Uterus (tissue), 4 donors: ENCODE results near the gene LASP1. TPM values are rescaled to one million over a fixed set of nuclear protein-coding genes. Genes with fewer than 3 reads are reported as not detected.

ENCODE experiments used
- DNase-seq, 2 donors: peaks; one replicate each; pipeline ENCODE4 v3.0.0-alpha.2; 2019 to 2020
- H3K27ac ChIP-seq, 2 donors: fragments of 200-600 bp; sonication (generic); 1 replicate in 1 of 2; 2 replicates in 1 of 2; pipeline ENCODE4 v1.5.1; 2016 to 2018
- H3K27me3 ChIP-seq, 2 donors: fragments of 200-600 bp; sonication (generic); one replicate each; pipeline ENCODE4 v1.5.1; 2018 to 2019; ENCODE audit warnings: control low read depth in 1 of 2
- H3K36me3 ChIP-seq, 2 donors: fragments of 200-600 bp; sonication (generic); one replicate each; pipeline ENCODE4 v1.5.1; 2019; ENCODE audit warnings: control low read depth in 1 of 2
- H3K4me1 ChIP-seq, 2 donors: fragments of 200-600 bp; sonication (generic); one replicate each; pipeline ENCODE4 v1.5.1; 2018 to 2019; ENCODE audit warnings: control low read depth in 1 of 2
- H3K4me3 ChIP-seq, 2 donors: fragments of 200-600 bp; sonication (generic); 1 replicate in 1 of 2; 2 replicates in 1 of 2; pipeline ENCODE4 v1.5.1; 2018 to 2019; ENCODE audit warnings: mild to moderate bottlenecking in 1 of 2
- H3K9me3 ChIP-seq, 2 donors: fragments of 200-600 bp; sonication (generic); one replicate each; pipeline ENCODE4 v1.5.1; 2019; ENCODE audit warnings: control low read depth in 1 of 2
- CTCF ChIP-seq, 4 experiments: fragments of 200-600 bp in 2 of 4; fragments of 450-650 bp in 2 of 4; sonication (generic) in 2 of 4; IDR thresholded peaks; one replicate each; pipeline ENCODE4 v1.5.1; 2016 to 2019; ENCODE audit warnings: antibody characterized with exemption in 4 of 4, mild to moderate bottlenecking in 2 of 4, moderate library complexity in 1 of 4
- POLR2A ChIP-seq, 2 donors: fragments of 450-650 bp; IDR thresholded peaks; one replicate each; pipeline ENCODE4 v1.6.1; 2016; ENCODE audit warnings: antibody characterized with exemption in 2 of 2, mild to moderate bottlenecking in 1 of 2, moderate library complexity in 1 of 2
- intact Hi-C: fragments of 100-400 bp; cut with DNase I; formaldehyde crosslinking; loops from one replicate; pipeline ENCODE4 v1.15.1; 2023; ENCODE audit warnings: low total_unique reads
- total RNA-seq, 4 donors: library from RNA; depleted of rRNA in 3 of 4; stranded (reverse); fragments of >200 nt in 3 of 4; gene quantifications; one replicate each; pipeline versions ENCODE4 v1.1.0 to v1.2.4, GENCODE V29; 2014 to 2023
- donor health status: DM: yes; HTN: yes; CAD: no.

LASP1 gene
- total RNA-seq, 4 donors from 2014 or later: 21.2 to 119 (median 58.2) TPM

GRCh38 chr17:38898812-38899348 is 29.0 kb downstream of the LASP1 start:
- peaks cover 8 to 41% of the 10 kb centered on the region in 2 donors for H3K4me1 ChIP-seq
- H3K4me3 ChIP-seq: no peak overlapping the region
- no peak for TF ChIP-seq POLR2A (IDR thresholded peaks at IDR 0.05)
- TF ChIP-seq CTCF (IDR thresholded peaks at IDR 0.05): no peak
- DNase-seq: no peak
- H3K27me3 ChIP-seq: no peaks in the 10 kb centered on the region
- H3K36me3 ChIP-seq: no peaks in the 10 kb centered on the region
- intact Hi-C loops: no loop called here
- H3K9me3 ChIP-seq: no peaks in the 10 kb centered on the region
- peak overlapping the region; percentile 56 to 61 for H3K27ac ChIP-seq

- intact Hi-C loops: no loop called here
- TF ChIP-seq POLR2A (IDR thresholded peaks at IDR 0.05) (no peak), CTCF (IDR thresholded peaks at IDR 0.05) (no peak)
- Histone ChIP-seq H3K9me3 (no peaks in the 10 kb centered on the region), H3K4me1 (peaks cover 8 to 40% of the 10 kb centered on the region in 2 donors), H3K36me3 (no peaks in the 10 kb centered on the region), H3K4me3 (no peak overlapping the region), H3K27me3 (no peaks in the 10 kb centered on the region), H3K27ac (peak overlapping the region; percentile 56 to 61)
- DNase-seq: no peak
Observed at GRCh38 chr17:38899421-38899820, 29.6 kb downstream of the LASP1 start.

GRCh38 chr17:38900978-38901656 is 31.3 kb downstream of the LASP1 start:
- Histone ChIP-seq H3K36me3 (no peaks in the 10 kb centered on the region), H3K4me3 (no peak overlapping the region), H3K27ac (peak overlapping the region; percentile 50 to 69), H3K27me3 (no peaks in the 10 kb centered on the region), H3K4me1 (peaks cover 8 to 40% of the 10 kb centered on the region in 2 donors), H3K9me3 (no peaks in the 10 kb centered on the region)
- intact Hi-C loops: no loop called here
- no peak for TF ChIP-seq CTCF (IDR thresholded peaks at IDR 0.05)
- peak; percentile 69 to 78 for DNase-seq

- DNase-seq: no peak
- no peaks in the 10 kb centered on the region for H3K27me3 ChIP-seq
- H3K4me1 ChIP-seq: peaks cover 4 to 35% of the 10 kb centered on the region in 2 donors
- no peaks in the 10 kb centered on the region for H3K9me3 ChIP-seq
- peak overlapping the region in 1 of 2 donors; percentile 69 for H3K27ac ChIP-seq
- no peak for TF ChIP-seq POLR2A (IDR thresholded peaks at IDR 0.05)
- intact Hi-C loops: no loop called here
- no peak overlapping the region for H3K4me3 ChIP-seq
- H3K36me3 ChIP-seq: no peaks in the 10 kb centered on the region
Observed at GRCh38 chr17:38903404-38903803, 33.5 kb downstream of the LASP1 start.

- no peak overlapping the region for H3K4me3 ChIP-seq
- peaks cover 0 to 27% of the 10 kb centered on the region in 2 donors for H3K4me1 ChIP-seq
- TF ChIP-seq POLR2A (IDR thresholded peaks at IDR 0.05): no peak
- no peak for TF ChIP-seq CTCF (IDR thresholded peaks at IDR 0.05)
Observed at GRCh38 chr17:38904892-38905291, 35.0 kb downstream of the LASP1 start.

More at GRCh38 chr17:38904892-38905291, 35.0 kb downstream of the LASP1 start:
- no peak overlapping the region for H3K27ac ChIP-seq
- H3K27me3 ChIP-seq: no peaks in the 10 kb centered on the region
- H3K36me3 ChIP-seq: no peaks in the 10 kb centered on the region
- no peaks in the 10 kb centered on the region for H3K9me3 ChIP-seq
- DNase-seq: no peak
- intact Hi-C loops: no loop called here
